Right lobe of liver (tissue), 4 donors: ENCODE results near the gene STXBP6.

Source experiments
- CTCF ChIP-seq, 4 donors: fragments of 200-600 bp in 3 of 4; fragments of 450-650 bp in 1 of 4; IDR thresholded peaks; one replicate each; pipeline versions ENCODE4 v1.5.1 to v1.8.0; 2016 to 2022; ENCODE audit warnings: antibody characterized with exemption in 4 of 4, mild to moderate bottlenecking in 2 of 4
- POLR2A ChIP-seq: fragments of 450-650 bp; IDR thresholded peaks from one replicate; pipeline ENCODE4 v1.6.1; 2017; ENCODE audit warnings: antibody characterized with exemption, mild to moderate bottlenecking
- donor health status: DM: no; HTN: no; CAD: no.
- donor health status: DM: no; HTN: no; CAD: no.
- donor health status: DM: no; HTN: yes; CAD: no.

GRCh38 chr14:24783791-24784190 is 266.2 kb downstream of the STXBP6 start:
- TF ChIP-seq CTCF (IDR thresholded peaks at IDR 0.05) (no peak), POLR2A (no peak)
